Measurements from ENCODE around the gene MRPL46.

DNA sequence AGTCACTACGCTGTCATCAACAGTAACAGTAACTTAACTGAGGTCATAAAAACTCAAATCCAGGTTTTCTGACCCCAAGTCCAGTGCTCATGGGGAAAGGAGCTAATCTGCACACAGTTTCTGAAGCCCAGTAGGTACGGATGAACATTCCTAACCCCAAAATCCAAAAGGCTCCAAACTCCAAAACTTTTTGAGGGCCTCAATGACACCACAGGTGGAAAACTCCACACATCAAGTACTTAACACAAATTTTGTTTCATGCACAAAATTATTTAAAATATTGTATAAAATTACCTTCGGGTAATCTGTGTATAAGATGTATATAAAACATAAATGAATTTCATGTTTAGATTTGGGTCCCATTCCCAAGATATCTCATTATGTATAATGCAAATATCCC lies 10.5 kb downstream of the MRPL46 start:
- TF ChIP-seq ZC3H13 (CRISPR knock-in tag; IDR thresholded peaks at IDR 0.05) = no peak
- no peak for TF ChIP-seq BCL6 (CRISPR knock-in tag; IDR thresholded peaks at IDR 0.05)
- TF ChIP-seq IRF2 (CRISPR knock-in tag; IDR thresholded peaks at IDR 0.05) = no peak
- TF ChIP-seq, protein P1, sequence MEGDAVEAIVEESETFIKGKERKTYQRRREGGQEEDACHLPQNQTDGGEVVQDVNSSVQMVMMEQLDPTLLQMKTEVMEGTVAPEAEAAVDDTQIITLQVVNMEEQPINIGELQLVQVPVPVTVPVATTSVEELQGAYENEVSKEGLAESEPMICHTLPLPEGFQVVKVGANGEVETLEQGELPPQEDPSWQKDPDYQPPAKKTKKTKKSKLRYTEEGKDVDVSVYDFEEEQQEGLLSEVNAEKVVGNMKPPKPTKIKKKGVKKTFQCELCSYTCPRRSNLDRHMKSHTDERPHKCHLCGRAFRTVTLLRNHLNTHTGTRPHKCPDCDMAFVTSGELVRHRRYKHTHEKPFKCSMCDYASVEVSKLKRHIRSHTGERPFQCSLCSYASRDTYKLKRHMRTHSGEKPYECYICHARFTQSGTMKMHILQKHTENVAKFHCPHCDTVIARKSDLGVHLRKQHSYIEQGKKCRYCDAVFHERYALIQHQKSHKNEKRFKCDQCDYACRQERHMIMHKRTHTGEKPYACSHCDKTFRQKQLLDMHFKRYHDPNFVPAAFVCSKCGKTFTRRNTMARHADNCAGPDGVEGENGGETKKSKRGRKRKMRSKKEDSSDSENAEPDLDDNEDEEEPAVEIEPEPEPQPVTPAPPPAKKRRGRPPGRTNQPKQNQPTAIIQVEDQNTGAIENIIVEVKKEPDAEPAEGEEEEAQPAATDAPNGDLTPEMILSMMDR (CRISPR knock-in tag; IDR thresholded peaks at IDR 0.05) = no peak
- TF ChIP-seq RAD51 (IDR thresholded peaks at IDR 0.05; ENCODE audit: borderline replicate concordance) = no peak
- no peak for TF ChIP-seq WIZ (CRISPR knock-in tag; IDR thresholded peaks at IDR 0.05)
- no peak for TF ChIP-seq SMAD1 (CRISPR knock-in tag; IDR thresholded peaks at IDR 0.05; ENCODE audit: borderline replicate concordance, low read depth)
- TF ChIP-seq RNF2 (conservative IDR thresholded peaks at IDR 0.05; ENCODE audit: low read depth) = no peak
- no peak for TF ChIP-seq HDAC1 (CRISPR knock-in tag; IDR thresholded peaks at IDR 0.05)
- TF ChIP-seq CHD2 (IDR thresholded peaks at IDR 0.05; ENCODE audit: low read depth, low read length) = no peak
- no peak for TF ChIP-seq ZNF670 (CRISPR knock-in tag; IDR thresholded peaks at IDR 0.05; ENCODE audit: borderline replicate concordance)
- TF ChIP-seq ZNF10 (CRISPR knock-in tag; IDR thresholded peaks at IDR 0.05; ENCODE audit: borderline replicate concordance, low read depth) = no peak
- no peak for TF ChIP-seq POLR2A (IDR thresholded peaks at IDR 0.05; ENCODE audit: insufficient read depth in 1 of 2, low read depth in 2 of 2, low read length in 2 of 2)
- TF ChIP-seq, protein P2, sequence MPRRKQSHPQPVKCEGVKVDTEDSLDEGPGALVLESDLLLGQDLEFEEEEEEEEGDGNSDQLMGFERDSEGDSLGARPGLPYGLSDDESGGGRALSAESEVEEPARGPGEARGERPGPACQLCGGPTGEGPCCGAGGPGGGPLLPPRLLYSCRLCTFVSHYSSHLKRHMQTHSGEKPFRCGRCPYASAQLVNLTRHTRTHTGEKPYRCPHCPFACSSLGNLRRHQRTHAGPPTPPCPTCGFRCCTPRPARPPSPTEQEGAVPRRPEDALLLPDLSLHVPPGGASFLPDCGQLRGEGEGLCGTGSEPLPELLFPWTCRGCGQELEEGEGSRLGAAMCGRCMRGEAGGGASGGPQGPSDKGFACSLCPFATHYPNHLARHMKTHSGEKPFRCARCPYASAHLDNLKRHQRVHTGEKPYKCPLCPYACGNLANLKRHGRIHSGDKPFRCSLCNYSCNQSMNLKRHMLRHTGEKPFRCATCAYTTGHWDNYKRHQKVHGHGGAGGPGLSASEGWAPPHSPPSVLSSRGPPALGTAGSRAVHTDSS (CRISPR knock-in tag; conservative IDR thresholded peaks at IDR 0.05) = no peak
